DMS79 treated with DMSO at 0.1 percent for 48 hours (cell line): ENCODE measurements around the gene CYRIA.

Experiments
- DNase-seq: peaks from one replicate; lab custom pipeline; 2025; lab: John Stamatoyannopoulos, UW

Gene CYRIA

GRCh38 chr2:16629770-16630169, 35.9 kb downstream of the CYRIA start:
- DNase-seq = no peak

GRCh38 chr2:16629044-16629443, 36.6 kb downstream of the CYRIA start:
- no peak for DNase-seq

- DNase-seq = no peak
Measured at GRCh38 chr2:16628314-16628713, 37.3 kb downstream of the CYRIA start.

GRCh38 chr2:16626997-16627605, 38.5 kb downstream of the CYRIA start:
- DNase-seq = no peak

GRCh38 chr2:16626497-16626896, 39.1 kb downstream of the CYRIA start:
- no peak for DNase-seq

GRCh38 chr2:16625759-16626158, 39.9 kb downstream of the CYRIA start:
- no peak for DNase-seq

- DNase-seq = no peak
Measured at GRCh38 chr2:16625201-16625729, 40.4 kb downstream of the CYRIA start.

GRCh38 chr2:16624436-16624780, 41.2 kb downstream of the CYRIA start:
- DNase-seq = no peak

GRCh38 chr2:16623564-16624435, 41.8 kb downstream of the CYRIA start:
- DNase-seq = no peak

- DNase-seq = no peak
Measured at GRCh38 chr2:16623031-16623430, 42.6 kb downstream of the CYRIA start.

GRCh38 chr2:16622399-16622968, 43.1 kb downstream of the CYRIA start:
- no peak for DNase-seq

GRCh38 chr2:16621316-16621715, 44.3 kb downstream of the CYRIA start:
- no peak for DNase-seq

GRCh38 chr2:16620590-16620989, 45.0 kb downstream of the CYRIA start:
- DNase-seq = no peak

- DNase-seq = no peak
Measured at GRCh38 chr2:16619576-16620245, 45.9 kb downstream of the CYRIA start.

- no peak for DNase-seq
Measured at GRCh38 chr2:16617282-16618266, 48.1 kb downstream of the CYRIA start.
